Jurkat, Clone E6-1 (cell line): ENCODE results near the gene PRG2. TPM values are rescaled to one million over a fixed set of nuclear protein-coding genes. Genes with fewer than 3 reads are reported as not detected.
A peak's percentile ranks its signal among the peaks of the same experiment; 100 is the strongest.

Experiments
- DNase-seq: peaks from one replicate; pipeline ENCODE4 v3.0.0-alpha.2; 2011; ENCODE audit warnings: low read depth, low spot score
- H3K4me3 ChIP-seq: 2 replicates; pipeline ENCODE4 v1.5.1; 2011; ENCODE audit warnings: mild to moderate bottlenecking, low read length, control low read depth, moderate library complexity
- polyA plus RNA-seq: library from polyadenylated mRNA; unstranded; fragments of >200 nt; gene quantifications from one replicate; pipeline ENCODE4 v1.2.1, GENCODE V29; 2012; ENCODE audit warnings: missing spikeins; ENCODE audit not compliant: insufficient read length, insufficient read depth

PRG2 gene
- polyA plus RNA-seq: not detected

- DNase-seq: no peak
- no peak within 1 kb of the TSS for H3K4me3 ChIP-seq
Observed at GRCh38 chr11:57390535-57390934, at the start of gene PRG2. Gene PRG2 (minus strand): TSS chr11:57390650. CDS start chr11:57389944, 706 bp downstream.

DNA sequence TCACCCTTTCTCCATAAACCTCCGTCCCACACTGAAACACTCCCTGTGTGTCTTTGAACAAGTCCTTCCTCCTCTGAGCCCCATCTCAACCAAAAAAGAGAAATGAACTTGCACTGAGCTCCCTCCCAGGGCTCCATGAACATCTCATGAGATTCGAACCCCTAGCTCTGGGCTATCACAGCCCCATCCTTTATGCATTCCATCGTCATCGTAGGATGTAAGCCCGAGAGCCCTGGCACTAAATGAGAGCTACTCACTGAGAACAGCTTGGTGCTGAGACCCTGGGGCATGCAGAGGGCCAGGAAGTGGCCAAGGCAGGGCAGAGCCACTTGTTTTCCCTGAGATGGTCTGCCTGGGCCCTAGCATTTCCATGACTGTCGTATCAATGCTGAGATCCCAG is 49.3 kb upstream of the PRG2 start:
- DNase-seq: no peak
- no peak overlapping the region for H3K4me3 ChIP-seq

- no peak overlapping the region for H3K4me3 ChIP-seq
- DNase-seq: no peak
Observed at GRCh38 chr11:57438345-57439285, 48.2 kb upstream of the PRG2 start.

GRCh38 chr11:57436031-57436430 is 45.6 kb upstream of the PRG2 start:
- DNase-seq: no peak
- H3K4me3 ChIP-seq: no peak overlapping the region

DNA sequence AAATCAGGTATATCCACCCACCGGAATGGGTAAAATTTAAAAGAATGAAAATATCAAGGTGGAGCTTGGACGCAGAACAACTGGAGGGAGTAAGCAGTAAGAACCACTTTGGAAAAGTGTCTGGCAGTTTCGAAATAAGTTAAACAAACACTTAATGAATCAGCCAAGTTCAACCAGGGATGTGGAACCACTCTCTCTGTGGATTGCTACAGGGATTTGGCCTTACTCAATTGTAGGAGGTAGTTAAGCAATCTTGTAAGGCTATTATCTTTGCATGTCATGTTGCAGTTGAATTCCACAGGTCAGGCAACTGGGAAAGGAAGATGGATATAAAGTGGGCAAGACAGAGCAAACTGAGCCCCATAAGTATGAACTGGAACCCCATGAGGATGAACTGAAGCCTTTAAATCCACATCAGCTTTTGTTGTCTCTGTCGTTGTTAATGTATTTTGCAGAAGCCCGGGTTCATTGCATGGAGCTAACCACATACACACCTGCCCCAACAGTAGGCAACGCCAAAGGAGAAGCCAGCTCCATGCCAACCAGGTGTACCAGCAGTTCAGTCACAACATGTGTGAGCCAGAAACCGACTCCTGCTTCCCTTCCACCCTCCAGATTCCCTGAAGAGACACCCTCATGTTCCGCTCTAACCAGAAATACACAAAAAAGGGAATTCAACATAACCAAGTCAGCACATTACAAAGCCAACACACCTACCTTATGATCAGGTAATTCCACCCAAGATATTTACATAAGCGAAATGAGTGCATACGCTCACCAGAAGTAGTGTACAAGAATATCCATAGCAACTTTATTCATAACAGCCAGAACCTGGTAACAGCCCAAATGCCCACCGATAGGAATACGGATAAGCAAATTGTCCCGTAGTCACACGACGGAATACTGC is 44.4 kb upstream of the PRG2 start:
- H3K4me3 ChIP-seq: no peak overlapping the region
- no peak for DNase-seq

DNA sequence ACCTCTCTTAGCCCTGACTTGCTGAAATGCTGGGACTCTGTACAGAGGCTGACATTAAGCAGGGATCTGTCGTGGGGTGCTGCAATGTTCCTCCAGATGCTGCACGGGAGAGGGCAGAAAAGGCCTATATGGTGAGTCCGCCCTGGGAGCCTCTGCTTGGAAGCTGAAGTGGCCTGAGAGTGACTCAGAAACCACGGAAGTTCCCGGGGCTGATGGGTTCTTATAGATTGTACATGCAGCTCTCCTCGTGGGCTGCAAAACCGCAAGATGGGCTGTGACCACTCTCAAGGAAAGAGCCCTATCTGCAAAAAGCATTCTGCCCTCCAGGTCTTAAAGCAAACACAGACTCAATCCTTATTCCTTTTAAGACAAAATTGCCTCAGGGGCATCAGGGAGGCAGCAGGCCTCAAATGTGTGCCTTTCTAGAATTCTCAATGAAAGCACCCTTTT is 42.3 kb upstream of the PRG2 start:
- DNase-seq: no peak
- no peak overlapping the region for H3K4me3 ChIP-seq

GRCh38 chr11:57432149-57432561 is 41.7 kb upstream of the PRG2 start:
- DNase-seq: no peak
- no peak overlapping the region for H3K4me3 ChIP-seq

DNA sequence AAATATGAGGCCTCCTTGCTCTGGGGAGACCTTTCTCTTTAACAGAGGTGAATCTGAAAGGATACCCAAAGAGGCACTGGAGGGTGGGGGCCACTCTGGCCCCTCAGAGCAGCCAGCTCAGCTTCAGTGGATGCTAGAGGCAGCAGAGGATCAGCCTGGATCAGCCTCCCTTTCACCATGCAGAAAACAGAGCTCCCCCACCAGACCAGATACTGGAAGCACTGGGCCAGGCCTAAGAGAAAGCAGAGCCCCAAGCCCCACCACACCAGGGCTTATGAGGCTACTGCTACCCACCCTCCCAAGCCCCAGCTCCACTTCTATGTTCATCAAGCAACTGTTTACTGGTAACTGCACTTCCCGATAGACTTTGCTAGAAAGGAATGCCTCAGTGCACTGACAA is 40.5 kb upstream of the PRG2 start:
- no peak overlapping the region for H3K4me3 ChIP-seq

DNA sequence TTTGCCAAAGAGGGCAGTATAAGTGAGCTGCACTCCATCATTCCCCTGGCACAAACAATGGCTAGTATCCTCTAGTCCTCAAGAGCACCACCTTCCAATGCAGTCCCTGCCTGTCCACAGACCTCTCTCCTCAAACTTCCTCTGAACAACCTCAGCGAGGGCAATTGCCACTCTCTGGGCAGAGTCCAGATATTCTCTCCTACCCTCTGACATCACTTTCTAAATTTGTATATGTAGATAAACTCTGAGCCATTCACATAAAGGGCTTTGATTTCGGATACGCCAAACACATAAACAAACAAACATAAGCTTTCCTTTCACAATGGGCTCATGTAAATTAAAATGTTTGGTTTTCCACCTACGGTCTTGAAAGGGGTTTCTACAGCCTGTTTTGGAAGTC is 39.5 kb upstream of the PRG2 start:
- DNase-seq: no peak
- H3K4me3 ChIP-seq: no peak overlapping the region

More for the DNA sequence above, 40.5 kb upstream of the PRG2 start:
- no peak for DNase-seq

DNA sequence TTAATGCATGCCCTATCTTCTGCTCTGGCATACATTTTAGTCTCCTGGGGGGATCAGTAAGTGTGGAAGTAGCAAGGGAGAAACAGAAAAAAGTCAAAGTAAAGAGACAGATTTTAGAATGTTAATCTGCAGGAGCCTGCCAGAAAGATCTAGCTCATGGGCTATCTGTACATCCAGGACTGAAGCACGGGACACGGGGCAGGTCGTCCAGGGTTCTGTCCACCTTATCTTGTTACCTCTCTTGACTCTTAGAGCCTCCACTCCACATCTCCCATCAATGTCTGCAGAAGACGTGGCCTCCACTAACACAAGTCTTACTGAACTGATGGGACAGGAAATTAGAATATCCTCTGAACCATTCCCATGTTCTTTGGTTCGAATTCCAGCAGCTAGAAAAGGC is 38.2 kb upstream of the PRG2 start:
- DNase-seq: no peak
- no peak overlapping the region for H3K4me3 ChIP-seq

DNA sequence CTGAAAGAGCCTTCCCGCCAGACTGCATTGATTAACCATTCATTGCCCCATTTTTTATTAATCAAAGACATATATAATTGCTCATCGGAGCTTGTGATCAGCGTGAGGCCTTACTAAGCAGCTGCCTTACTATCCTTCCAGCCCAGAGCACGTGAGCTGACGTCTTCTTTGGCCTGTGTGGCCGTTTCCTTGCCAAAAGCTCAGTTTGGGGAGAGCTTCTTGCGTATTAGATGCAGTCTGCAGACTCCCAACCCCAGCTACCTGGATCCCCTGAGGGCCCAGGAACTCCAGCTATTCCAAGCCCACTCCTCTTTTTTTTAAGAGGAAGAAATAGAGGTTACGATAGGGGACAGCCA is 37.3 kb upstream of the PRG2 start:
- no peak overlapping the region for H3K4me3 ChIP-seq
- DNase-seq: no peak

DNA sequence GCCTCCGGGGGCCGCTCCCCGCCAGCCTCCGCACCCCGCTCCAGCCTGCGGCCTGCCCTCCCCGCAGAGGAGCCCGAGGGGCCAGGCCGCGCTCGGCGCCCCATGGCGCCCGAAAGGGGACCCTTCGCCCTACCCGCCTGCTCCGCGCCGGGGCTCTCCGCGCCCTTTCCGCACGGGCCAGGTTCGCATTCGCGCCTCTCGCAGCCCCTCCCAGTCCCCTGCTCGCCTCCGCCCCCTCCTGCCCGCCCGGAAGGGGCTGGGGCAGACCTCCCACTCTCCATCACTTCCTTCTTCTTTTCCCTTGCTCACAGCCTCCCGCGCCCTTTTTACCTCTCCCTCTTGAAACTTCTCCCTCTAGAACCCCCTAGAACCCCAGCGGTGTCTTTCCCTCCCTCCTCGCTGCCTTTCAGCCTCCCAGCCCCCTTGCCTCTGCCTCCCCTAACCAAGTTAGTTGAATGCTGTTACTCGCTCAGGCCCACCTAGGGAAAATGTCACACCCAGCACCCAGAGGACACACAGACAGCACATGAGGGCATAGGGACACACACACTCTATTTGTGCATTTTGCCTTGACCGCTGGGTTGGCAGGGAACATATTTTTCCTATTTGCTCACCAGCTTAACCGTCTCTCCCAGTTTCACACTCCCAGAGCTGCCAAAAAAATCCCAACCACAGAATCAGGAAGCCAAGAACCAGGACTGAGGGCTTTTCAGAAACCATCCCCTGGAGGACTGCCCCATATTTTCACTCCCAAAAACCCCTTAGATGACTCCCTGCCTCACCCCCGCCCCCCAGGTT is 36.7 kb upstream of the PRG2 start, which contains the start of gene SLC43A3:
SLC43A3 (minus strand) TSS at position 193 of the 798 bp plus-strand sequence. CDS start 949 bp downstream, outside the sequence.
- peak within 1 kb of the TSS; percentile 74 for H3K4me3 ChIP-seq
- peak; percentile 63 for DNase-seq

DNA sequence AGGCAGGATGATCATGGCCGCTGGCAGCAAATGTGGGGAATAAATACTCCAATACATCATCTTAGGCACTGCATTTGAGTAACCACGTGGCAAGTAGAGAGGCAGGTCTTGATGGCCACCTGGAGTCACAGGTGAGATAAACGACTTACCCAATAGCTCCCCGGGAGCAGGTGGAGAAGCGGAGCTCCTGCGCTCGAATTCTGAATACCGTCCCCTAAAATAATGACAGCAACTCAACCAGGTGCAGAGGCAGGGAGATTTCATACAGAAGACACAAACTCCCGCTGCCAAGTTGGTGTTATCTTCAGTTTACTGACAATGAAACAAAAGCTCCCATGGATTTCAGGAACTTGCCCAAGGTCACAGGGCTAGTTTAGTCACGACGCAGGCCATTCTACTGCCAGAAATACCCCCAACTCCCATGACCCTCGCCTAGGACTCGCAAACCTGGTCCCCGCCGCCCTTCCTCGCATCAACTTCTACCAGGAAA is 36.0 kb upstream of the PRG2 start:
- peak overlapping the region; percentile 74 for H3K4me3 ChIP-seq
- DNase-seq: no peak

DNA sequence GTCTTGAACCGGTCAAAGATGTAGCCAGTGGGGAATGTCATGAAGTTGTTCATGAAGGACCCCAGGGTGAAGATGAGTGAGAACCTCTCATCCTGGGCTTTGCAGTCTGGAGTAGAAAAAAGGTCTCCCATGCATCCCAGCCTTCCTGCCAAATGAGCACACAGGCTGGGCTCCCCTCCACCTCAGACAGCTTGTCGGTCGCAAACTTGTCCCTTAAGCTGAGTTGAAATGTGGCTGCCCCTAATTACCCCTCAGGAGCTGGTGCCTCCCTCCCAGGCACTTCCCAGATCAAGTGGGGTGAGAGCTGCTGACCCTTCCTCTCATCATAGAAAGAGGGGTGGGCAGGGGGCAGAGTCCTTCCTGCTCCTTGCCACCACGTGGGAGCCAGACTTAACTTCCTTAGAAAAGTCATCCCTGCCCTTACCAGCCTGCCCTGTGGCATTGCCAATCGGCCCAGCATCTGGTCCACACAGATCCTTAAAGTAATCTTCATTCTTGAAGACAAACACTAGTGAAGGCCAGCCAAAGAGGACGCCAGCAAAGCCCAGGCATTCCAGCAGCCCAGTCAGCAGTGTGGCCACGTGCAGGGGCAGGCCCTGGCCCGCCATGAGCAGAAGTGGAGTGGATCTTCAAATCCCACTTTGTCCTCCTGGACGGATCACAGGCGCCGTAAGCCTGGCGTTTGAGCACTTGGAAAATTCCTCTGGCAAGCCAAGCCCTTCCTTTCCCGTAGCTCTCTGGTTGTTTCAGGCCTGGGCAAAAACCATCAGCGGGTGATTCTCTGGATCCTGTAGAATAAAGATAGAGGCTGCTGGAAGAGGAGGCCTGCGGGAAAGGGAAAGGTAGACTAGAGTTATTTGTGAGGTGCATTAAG is 35.4 kb upstream of the PRG2 start:
- H3K4me3 ChIP-seq: peak overlapping the region; percentile 74

GRCh38 chr11:57424792-57425564 is 34.5 kb upstream of the PRG2 start:
- DNase-seq: peak; percentile 96

More for the DNA sequence above, 35.4 kb upstream of the PRG2 start:
- no peak for DNase-seq

DNA sequence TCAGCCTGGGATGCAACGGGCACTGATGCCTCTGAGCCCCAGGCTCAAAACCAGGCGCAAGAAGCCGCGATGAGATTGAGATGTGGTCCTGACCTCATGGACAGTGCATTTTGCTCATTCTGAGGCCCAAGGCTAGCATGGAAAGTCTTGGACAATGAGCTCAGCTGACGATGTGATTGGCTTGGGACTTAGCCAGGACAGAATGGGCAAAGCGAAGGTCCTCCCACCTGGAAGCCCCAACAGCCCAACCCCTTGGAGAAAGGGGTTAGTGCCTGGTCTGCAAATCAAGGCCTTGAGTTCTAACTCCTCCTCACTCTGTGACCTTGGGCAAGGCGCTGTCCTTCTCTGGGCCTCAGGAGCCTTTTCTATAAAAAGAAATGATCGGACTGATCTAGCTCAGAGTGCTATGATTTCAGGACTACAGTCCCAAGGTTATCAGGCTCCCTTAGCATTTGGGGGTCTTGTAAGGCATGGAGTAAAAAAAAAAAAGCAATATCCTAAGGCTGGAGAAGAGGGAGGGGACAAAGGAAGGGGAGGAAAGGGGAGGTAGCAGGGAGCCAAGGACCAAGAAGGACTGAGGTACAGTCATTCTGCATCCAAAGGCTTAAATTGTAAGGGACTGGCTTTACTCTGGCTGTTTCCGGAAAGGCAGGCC is 33.8 kb upstream of the PRG2 start:
- peak overlapping the region; percentile 74 for H3K4me3 ChIP-seq
- no peak for DNase-seq

More at GRCh38 chr11:57424792-57425564, 34.5 kb upstream of the PRG2 start:
- H3K4me3 ChIP-seq: peak overlapping the region; percentile 74

DNA sequence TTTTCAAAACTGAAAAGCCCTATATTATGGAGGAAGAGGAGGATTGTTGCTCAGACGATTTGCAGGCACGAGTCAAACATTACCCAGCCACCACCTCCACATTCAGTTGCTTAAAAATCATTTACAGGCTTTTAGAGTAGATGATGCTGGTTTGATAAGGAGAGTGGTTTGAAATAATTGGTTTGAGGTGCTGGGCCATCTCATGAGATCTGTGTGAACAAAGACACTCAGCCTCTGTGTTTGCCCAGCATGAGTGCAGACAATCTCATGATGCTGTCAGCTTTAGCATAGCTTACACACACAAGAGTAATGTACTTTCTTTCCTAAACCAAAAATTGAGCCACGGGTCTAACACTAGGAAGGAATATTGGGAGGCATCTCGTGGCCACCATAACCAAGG is 32.2 kb upstream of the PRG2 start:
- no peak overlapping the region for H3K4me3 ChIP-seq
- DNase-seq: peak; percentile 57
